Germinal center (tissue), 1 donor: ENCODE measurements around the gene LHFPL6.

Source experiments
- DNase-seq: peaks from one replicate; pipeline ENCODE4 v3.0.0; 2012; ENCODE audit warnings: mixed read lengths, low spot score

LHFPL6 gene

GRCh38 chr13:39381456-39381855 lies 221.5 kb downstream of the LHFPL6 start:
- no peak for DNase-seq

DNA sequence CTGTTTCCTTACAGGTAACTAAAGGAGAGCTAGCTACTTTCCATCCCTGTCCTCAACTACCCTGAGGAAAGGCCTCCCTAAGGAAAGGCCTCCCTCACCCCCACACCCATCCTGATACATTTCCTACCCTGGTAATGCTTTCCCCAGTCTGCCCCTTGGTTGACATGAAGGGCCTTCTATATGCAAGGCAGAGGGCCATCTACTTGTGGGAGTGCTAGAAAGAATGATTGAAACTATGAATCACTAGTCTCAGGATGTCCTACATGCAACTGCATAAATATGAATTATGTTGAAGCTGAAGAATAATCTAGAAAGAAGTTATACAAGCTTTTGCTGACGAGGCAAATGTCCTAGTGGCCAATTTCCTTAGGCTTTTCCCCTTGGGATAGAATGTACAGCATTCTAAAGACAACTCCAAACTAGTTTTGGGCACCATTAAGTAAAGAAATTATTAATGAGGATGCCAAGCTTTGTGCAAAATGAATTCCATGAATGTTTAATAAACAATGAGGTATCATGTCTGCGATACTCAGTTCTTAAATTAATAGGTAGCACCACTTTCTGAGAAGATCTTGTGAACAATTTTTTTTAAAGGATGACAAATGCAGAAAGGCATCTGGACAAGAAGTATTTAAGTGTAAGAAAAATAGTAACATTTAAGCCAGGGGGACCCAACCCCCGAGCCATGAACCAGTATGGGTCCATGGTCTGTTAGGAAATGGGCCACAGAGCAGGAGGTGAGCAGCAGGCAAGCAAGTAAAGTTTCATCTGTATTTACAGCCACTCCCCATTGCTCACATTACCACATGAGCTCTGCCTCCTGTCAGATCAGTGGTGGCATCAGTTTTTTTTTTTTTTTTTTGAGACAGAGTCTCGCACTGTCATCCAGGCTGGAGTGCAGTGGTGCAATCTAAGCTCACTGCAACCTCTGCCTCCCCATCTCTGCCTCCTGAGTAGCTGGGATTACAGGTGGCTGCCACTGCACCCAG lies 223.0 kb downstream of the LHFPL6 start:
- DNase-seq, result no peak

- DNase-seq, result no peak
Observed at GRCh38 chr13:39379118-39379517, 223.9 kb downstream of the LHFPL6 start.

- DNase-seq, result no peak
Observed at GRCh38 chr13:39378306-39378705, 224.7 kb downstream of the LHFPL6 start.

DNA sequence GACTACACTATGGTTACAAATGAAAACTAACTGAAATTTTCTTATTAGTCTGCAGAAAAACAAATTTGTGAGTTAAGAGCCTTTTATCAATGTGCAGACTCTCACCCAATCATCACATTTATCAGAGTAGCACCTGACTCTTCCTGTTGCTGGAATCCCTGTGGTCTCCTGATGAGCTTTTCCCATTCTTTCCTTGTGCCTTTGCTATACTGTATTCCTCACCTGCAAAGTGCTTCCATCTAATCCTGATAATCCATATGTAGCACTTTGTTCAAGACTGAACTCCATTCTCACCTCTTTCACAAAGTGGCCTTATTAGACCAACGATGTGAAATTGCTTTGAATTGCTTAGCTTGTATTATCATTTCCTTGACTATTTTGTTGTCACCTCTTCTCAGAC lies 225.3 kb downstream of the LHFPL6 start:
- no peak for DNase-seq

DNA sequence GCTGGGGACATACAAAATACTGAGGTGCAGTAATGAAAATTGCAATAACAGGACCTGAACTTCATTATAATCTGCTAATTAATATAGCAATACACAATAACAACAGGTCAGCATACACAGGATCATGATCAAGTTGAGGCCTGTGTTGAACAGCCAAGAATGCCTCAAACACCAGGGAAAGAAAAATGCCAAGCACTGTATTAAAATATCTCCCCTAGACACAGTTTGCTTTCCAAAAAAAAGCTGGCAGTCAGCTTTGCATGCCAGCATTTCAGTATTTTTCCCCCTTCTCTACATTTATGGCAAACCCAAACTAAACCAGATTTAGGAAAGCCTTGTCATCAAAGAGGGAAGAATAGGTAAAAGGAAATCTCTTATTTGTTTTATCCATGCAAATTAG lies 226.9 kb downstream of the LHFPL6 start:
- no peak for DNase-seq

DNA sequence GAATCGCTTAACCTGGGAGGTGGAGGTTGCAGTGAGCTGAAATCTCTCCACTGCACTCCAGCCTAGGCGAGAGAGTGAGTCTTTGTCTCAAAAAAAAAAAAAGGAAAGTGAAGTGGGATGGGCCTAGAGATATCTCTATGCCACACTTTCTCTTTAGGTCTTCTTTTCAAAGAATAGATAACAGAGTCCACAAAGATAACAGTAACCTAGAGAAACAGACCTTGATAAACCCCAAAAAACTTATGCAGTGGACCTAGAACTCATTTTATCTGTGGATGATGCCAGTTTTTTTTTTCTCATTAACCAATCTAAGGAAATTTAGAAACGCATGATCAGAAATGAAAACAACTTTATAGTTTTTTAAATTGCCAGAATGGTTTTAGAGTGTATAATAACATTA lies 227.4 kb downstream of the LHFPL6 start:
- no peak for DNase-seq

DNA sequence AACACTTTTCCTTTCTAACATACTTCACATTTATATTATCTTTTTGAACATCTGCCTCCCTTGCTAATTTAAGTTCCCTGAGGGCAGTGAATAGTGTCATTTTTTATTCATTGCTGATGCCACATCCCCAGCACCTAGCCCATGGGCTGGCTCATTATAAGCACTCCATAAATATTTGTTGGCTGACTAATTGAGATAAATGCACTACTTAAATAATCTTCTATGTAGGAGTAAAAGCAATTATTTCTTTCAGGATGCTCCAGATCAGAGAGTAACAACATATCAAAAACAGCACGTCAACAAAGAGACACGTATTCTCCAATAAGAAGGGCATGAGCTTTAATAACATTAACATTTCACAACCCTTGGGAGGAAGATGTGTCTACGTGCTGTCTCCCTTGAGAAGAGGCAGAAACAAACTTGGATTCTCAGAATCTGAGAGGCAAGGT lies 228.2 kb downstream of the LHFPL6 start:
- DNase-seq, result no peak

GRCh38 chr13:39373145-39373544 lies 229.8 kb downstream of the LHFPL6 start:
- no peak for DNase-seq

GRCh38 chr13:39371706-39372105 lies 231.3 kb downstream of the LHFPL6 start:
- no peak for DNase-seq

- no peak for DNase-seq
Observed at GRCh38 chr13:39370554-39370953, 232.4 kb downstream of the LHFPL6 start.

GRCh38 chr13:39370048-39370447 lies 232.9 kb downstream of the LHFPL6 start:
- DNase-seq, result no peak

GRCh38 chr13:39369161-39369890 lies 233.7 kb downstream of the LHFPL6 start:
- no peak for DNase-seq

GRCh38 chr13:39365879-39366278 lies 237.1 kb downstream of the LHFPL6 start:
- no peak for DNase-seq

DNA sequence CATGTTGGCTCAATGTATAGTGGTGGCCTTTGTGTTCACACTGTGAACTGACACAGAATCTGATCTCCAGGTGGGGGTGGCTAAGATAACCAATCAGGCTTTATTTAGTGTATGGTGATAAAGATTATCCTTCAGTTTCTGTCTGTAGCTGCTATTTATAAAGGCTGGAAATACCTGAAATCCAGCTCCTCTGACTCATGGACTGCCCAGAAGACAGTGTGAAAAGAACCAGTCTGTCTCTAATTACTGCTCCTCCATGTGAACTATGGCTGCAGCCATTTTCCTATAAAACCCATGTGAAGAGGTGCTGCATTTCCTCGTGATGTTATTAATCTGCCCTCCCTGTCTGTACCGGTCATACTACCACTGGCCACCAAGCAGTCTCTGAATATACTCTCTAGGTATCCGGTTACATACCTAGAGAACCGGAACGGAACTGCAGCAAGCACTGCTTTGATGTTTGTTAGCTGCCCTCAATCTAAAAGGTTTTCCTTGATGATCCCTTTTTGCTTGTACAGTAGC lies 238.0 kb downstream of the LHFPL6 start:
- DNase-seq, result no peak

- no peak for DNase-seq
Observed at GRCh38 chr13:39363382-39363772, 239.6 kb downstream of the LHFPL6 start.

DNA sequence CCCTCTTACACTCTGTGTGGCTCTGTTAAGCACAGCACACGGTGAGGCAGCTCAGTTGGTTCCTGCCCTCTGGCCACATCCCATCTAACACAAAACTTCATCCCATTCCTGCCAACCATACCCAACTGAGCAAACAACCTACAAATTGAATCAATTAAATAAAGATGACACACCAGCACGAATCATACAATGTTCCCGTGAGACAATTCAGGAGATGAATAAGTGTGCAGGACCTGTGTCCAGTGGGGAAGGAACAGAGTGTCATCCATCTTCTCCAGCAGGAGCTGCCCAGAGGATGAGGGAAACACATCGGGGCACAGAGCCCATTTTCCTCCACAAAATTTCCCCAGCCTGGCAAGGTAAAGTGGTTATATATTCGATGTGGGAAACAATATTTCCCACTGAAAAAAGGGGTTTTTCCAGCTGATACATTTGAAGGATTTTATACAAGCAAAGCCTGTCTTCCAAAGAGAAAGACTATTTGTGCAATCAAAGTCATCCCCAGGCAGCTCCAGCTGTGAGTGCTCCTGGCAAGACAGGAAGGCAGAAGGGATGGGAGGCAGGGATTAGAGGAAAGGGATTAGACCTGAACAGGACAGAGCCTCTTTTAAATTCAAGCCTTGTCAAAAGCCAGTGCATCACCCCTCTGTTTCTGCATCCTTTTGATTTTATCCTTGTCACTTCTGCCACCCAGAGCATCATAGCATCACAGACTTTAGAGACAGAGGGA lies 240.2 kb downstream of the LHFPL6 start:
- no peak for DNase-seq

- no peak for DNase-seq
Observed at GRCh38 chr13:39353988-39354387, 249.0 kb downstream of the LHFPL6 start.

GRCh38 chr13:39350461-39350881 lies 252.5 kb downstream of the LHFPL6 start:
- DNase-seq, result no peak

DNA sequence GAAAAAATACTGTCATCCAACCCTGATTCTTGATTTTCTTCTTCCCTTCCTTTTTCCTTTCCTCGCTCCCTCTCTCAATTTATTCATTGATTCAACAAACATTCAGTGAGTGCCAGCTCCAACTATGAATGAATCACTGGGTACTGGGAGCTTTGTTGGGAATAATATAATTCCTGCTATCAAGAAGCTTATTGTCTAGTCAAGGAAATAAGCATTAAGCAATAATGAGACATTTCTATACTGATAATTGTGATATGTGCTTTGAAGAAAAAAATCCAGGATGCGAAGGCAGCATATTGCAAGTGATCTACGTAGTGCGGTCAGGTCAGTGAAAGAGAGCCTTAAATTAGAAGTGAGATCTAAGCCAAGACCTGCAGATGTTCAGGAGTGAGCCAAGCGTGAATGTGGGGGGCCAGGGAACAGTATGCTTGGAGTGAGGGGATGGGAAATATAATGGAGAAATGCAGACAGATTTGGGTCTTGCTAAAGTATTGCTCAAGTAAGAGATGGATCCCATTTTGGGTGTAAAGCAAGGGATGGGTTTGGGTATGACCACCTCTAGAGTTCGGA lies 253.5 kb downstream of the LHFPL6 start:
- DNase-seq, result no peak
